Prostate gland (tissue), 2 donors: ENCODE measurements around the gene SLC1A2.

Experiments used
- CTCF ChIP-seq, 4 experiments: fragments of 200-600 bp in 2 of 4; fragments of 450-650 bp in 2 of 4; sonication (generic) in 2 of 4; IDR thresholded peaks; 1 replicate in 3 of 4; 2 replicates in 1 of 4; pipeline ENCODE4 v1.5.1; 2016 to 2019; ENCODE audit warnings: antibody characterized with exemption in 4 of 4, mild to moderate bottlenecking in 2 of 4, moderate library complexity in 2 of 4
- POLR2A ChIP-seq: fragments of 450-650 bp; IDR thresholded peaks from one replicate; pipeline ENCODE4 v1.6.1; 2016; ENCODE audit warnings: antibody characterized with exemption, mild to moderate bottlenecking

GRCh38 chr11:35316161-35316560 lies 103.2 kb downstream of the SLC1A2 start:
- no peak for TF ChIP-seq POLR2A
- TF ChIP-seq CTCF (IDR thresholded peaks at IDR 0.05): no peak
